Measurements from ENCODE around the gene TRAPPC11. TPM values are rescaled to one million over a fixed set of nuclear protein-coding genes. Genes with fewer than 3 reads are reported as not detected.

Gene TRAPPC11
- total RNA-seq, 3 donors from 2014 or later, result 39.0 to 86.8 (median 43.0) TPM

- H3K4me3 ChIP-seq, result no peak overlapping the region
- intact Hi-C loops (cut with DNase I; ENCODE audit: low total_unique reads), result no loop called here
- no peak for DNase-seq (ENCODE audit: low spot score in 2 of 2)
- H3K4me1 ChIP-seq, result no peaks in the 10 kb centered on the region
- no peaks in the 10 kb centered on the region for H3K27me3 ChIP-seq
- no peak for TF ChIP-seq POLR2AphosphoS5 (IDR thresholded peaks at IDR 0.05)
- no peak overlapping the region for H3K27ac ChIP-seq
- H3K9me3 ChIP-seq, result no peaks in the 10 kb centered on the region
- H3K36me3 ChIP-seq, result no peaks in the 10 kb centered on the region
Measured at GRCh38 chr4:183729069-183729406, 69.9 kb downstream of the TRAPPC11 start.

GRCh38 chr4:183729430-183730328 lies 70.6 kb downstream of the TRAPPC11 start:
- intact Hi-C loops (cut with DNase I; ENCODE audit: low total_unique reads), result no loop called here
- no peak overlapping the region for H3K4me3 ChIP-seq
- H3K4me1 ChIP-seq, result no peaks in the 10 kb centered on the region
- no peaks in the 10 kb centered on the region for H3K9me3 ChIP-seq
- H3K36me3 ChIP-seq, result no peaks in the 10 kb centered on the region
- H3K27ac ChIP-seq, result no peak overlapping the region
- TF ChIP-seq POLR2A (IDR thresholded peaks at IDR 0.05) (no peak), CTCF (IDR thresholded peaks at IDR 0.05) (no peak), POLR2AphosphoS5 (IDR thresholded peaks at IDR 0.05) (no peak)
- DNase-seq (ENCODE audit: low spot score in 2 of 2), result no peak
- H3K27me3 ChIP-seq, result no peaks in the 10 kb centered on the region

GRCh38 chr4:183732296-183732695 lies 73.2 kb downstream of the TRAPPC11 start:
- DNase-seq (ENCODE audit: low spot score in 2 of 2), result no peak
- H3K27ac ChIP-seq, result no peak overlapping the region
- no peaks in the 10 kb centered on the region for H3K4me1 ChIP-seq
- intact Hi-C loops (cut with DNase I; ENCODE audit: low total_unique reads), result no loop called here
- no peaks in the 10 kb centered on the region for H3K9me3 ChIP-seq
- no peaks in the 10 kb centered on the region for H3K36me3 ChIP-seq
- H3K27me3 ChIP-seq, result no peaks in the 10 kb centered on the region
- no peak overlapping the region for H3K4me3 ChIP-seq
- TF ChIP-seq POLR2A (IDR thresholded peaks at IDR 0.05) (no peak), CTCF (IDR thresholded peaks at IDR 0.05) (no peak), POLR2AphosphoS5 (IDR thresholded peaks at IDR 0.05) (no peak)

GRCh38 chr4:183733181-183733580 lies 74.1 kb downstream of the TRAPPC11 start:
- Histone ChIP-seq H3K27ac (no peak overlapping the region), H3K27me3 (no peaks in the 10 kb centered on the region), H3K36me3 (no peaks in the 10 kb centered on the region), H3K4me1 (no peaks in the 10 kb centered on the region), H3K4me3 (no peak overlapping the region), H3K9me3 (no peaks in the 10 kb centered on the region)
- intact Hi-C loops (cut with DNase I; ENCODE audit: low total_unique reads), result no loop called here
- TF ChIP-seq POLR2A (IDR thresholded peaks at IDR 0.05) (no peak), POLR2AphosphoS5 (IDR thresholded peaks at IDR 0.05) (no peak), CTCF (IDR thresholded peaks at IDR 0.05) (no peak)
- no peak for DNase-seq (ENCODE audit: low spot score in 2 of 2)

- intact Hi-C loops (cut with DNase I; ENCODE audit: low total_unique reads), result no loop called here
- Histone ChIP-seq H3K36me3 (no peaks in the 10 kb centered on the region), H3K27ac (no peak overlapping the region), H3K9me3 (no peaks in the 10 kb centered on the region), H3K4me1 (no peaks in the 10 kb centered on the region), H3K4me3 (no peak overlapping the region), H3K27me3 (no peaks in the 10 kb centered on the region)
- no peak for DNase-seq (ENCODE audit: low spot score in 2 of 2)
- no peak for TF ChIP-seq POLR2A (IDR thresholded peaks at IDR 0.05)
- TF ChIP-seq POLR2AphosphoS5 (IDR thresholded peaks at IDR 0.05), result no peak
- TF ChIP-seq CTCF (IDR thresholded peaks at IDR 0.05), result no peak
Measured at GRCh38 chr4:183738081-183738673, 79.1 kb downstream of the TRAPPC11 start.

Data from breast epithelium (tissue), 4 donors.